Peyer's patch (tissue), 4 donors: ENCODE data around the gene FOLH1. TPM values are rescaled to one million over a fixed set of nuclear protein-coding genes. Genes with fewer than 3 reads are reported as not detected.
"Not testable (repeated sequence)": the region's sequence is repeated elsewhere in the genome, so short reads cannot be mapped to it uniquely, and the experiment has no call there.

Source experiments
- DNase-seq, 3 donors: peaks; one replicate each; pipeline ENCODE4 v3.0.0-alpha.2; 2017 to 2019
- H3K27ac ChIP-seq, 4 donors: fragments of 200-600 bp; sonication (generic); one replicate each; pipeline ENCODE4 v1.5.1; 2016 to 2019
- H3K27me3 ChIP-seq, 2 donors: fragments of 200-600 bp; sonication (generic); one replicate each; pipeline ENCODE4 v1.5.1; 2019
- H3K36me3 ChIP-seq, 3 donors: fragments of 200-600 bp; sonication (generic); one replicate each; pipeline ENCODE4 v1.5.1; 2016 to 2019
- H3K4me1 ChIP-seq, 4 donors: fragments of 200-600 bp; sonication (generic); one replicate each; pipeline ENCODE4 v1.5.1; 2016 to 2019
- H3K4me3 ChIP-seq, 4 donors: fragments of 200-600 bp; sonication (generic); 1 replicate in 3 of 4; 2 replicates in 1 of 4; pipeline ENCODE4 v1.5.1; 2016 to 2019; ENCODE audit warnings: mild to moderate bottlenecking in 1 of 4
- H3K9me3 ChIP-seq, 4 donors: fragments of 200-600 bp; sonication (generic); one replicate each; pipeline ENCODE4 v1.5.1; 2016 to 2019; ENCODE audit warnings: mild to moderate bottlenecking in 1 of 4
- POLR2A ChIP-seq, 2 donors: fragments of 450-650 bp; IDR thresholded peaks; one replicate each; pipeline ENCODE4 v1.5.1; 2017; ENCODE audit warnings: antibody characterized with exemption in 2 of 2, mild to moderate bottlenecking in 2 of 2, moderate library complexity in 2 of 2
- total RNA-seq, 4 donors: library from RNA; depleted of rRNA; stranded (reverse); fragments of >200 nt; gene quantifications; one replicate each; pipeline ENCODE4 v1.1.0, GENCODE V29; 2016
- TF ChIP-seq, protein P1 (sequence below), 6 experiments: fragments of 450-650 bp in 4 of 6; fragments of 200-600 bp in 2 of 6; sonication (generic) in 1 of 6; IDR thresholded peaks; one replicate each; pipeline ENCODE4 v1.5.1; 2017 to 2019; ENCODE audit warnings: antibody characterized with exemption in 6 of 6, mild to moderate bottlenecking in 3 of 6, moderate library complexity in 1 of 6

The FOLH1 gene
- not detected for total RNA-seq

- Histone ChIP-seq H3K36me3 (no peaks in the 10 kb centered on the region), H3K27me3 (no peaks in the 10 kb centered on the region), H3K4me1 (peaks cover 0 to 4% (median 0%) of the 10 kb centered on the region in 4 donors), H3K9me3 (no peaks in the 10 kb centered on the region), H3K27ac (peak within 1 kb of the TSS in 2 of 4 donors; percentile 17 to 35), H3K4me3 (peak within 1 kb of the TSS in 3 of 4 donors; percentile 15 to 43 (median 42))
- no peak for TF ChIP-seq POLR2A (IDR thresholded peaks at IDR 0.05)
- TF ChIP-seq, protein P1, sequence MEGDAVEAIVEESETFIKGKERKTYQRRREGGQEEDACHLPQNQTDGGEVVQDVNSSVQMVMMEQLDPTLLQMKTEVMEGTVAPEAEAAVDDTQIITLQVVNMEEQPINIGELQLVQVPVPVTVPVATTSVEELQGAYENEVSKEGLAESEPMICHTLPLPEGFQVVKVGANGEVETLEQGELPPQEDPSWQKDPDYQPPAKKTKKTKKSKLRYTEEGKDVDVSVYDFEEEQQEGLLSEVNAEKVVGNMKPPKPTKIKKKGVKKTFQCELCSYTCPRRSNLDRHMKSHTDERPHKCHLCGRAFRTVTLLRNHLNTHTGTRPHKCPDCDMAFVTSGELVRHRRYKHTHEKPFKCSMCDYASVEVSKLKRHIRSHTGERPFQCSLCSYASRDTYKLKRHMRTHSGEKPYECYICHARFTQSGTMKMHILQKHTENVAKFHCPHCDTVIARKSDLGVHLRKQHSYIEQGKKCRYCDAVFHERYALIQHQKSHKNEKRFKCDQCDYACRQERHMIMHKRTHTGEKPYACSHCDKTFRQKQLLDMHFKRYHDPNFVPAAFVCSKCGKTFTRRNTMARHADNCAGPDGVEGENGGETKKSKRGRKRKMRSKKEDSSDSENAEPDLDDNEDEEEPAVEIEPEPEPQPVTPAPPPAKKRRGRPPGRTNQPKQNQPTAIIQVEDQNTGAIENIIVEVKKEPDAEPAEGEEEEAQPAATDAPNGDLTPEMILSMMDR (IDR thresholded peaks at IDR 0.05): no peak
- peak in 2 of 3 donors; percentile 47 to 52 for DNase-seq
Observed at GRCh38 chr11:49208006-49208721, at the start of gene FOLH1. FOLH1 (minus strand) TSS chr11:49208602; CDS start chr11:49208409, 193 bp downstream.

GRCh38 chr11:49255148-49255547, 46.7 kb upstream of the FOLH1 start:
- H3K27me3 ChIP-seq, H3K9me3 ChIP-seq, H3K27ac ChIP-seq, DNase-seq, H3K4me3 ChIP-seq, H3K4me1 ChIP-seq, H3K36me3 ChIP-seq: not testable (repeated sequence)

- H3K4me1 ChIP-seq, H3K27ac ChIP-seq, DNase-seq, H3K27me3 ChIP-seq, H3K36me3 ChIP-seq, H3K9me3 ChIP-seq, H3K4me3 ChIP-seq: not testable (repeated sequence)
Observed at GRCh38 chr11:49251212-49251611, 42.8 kb upstream of the FOLH1 start.

DNA sequence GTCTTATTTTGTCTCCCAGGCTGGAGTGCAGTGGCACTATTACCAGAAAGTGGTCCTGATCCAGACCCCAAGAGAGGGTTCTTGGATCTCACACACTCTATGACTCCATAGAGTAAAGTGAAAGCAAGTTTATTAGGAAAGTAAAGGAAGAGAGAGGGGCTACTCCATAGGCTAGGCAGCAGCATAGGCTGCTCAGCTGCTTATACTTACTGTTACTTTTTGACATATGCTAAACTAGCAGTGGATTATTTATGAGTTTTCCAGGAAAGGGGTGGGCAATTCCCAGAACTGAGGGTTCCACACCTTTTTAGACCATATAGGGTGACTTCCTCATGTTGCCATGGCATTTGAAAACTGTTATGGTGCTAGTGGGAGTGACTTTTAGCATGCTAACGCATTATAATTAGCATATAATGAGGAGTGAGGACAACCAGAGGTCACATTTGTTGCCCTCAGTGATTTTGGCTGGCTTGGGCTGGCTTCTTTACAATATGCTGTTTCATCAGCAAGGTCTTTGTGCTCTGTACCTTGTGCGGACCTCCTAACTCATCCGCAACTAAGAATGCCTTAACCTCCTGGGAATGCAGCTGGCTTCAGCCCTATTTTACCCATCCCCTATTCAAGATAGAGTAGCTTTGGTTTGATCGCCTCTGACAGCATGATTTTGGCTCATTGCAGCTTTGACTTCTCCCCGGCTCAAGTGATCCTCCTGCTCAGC, 42.2 kb upstream of the FOLH1 start:
- H3K4me1 ChIP-seq, DNase-seq, H3K9me3 ChIP-seq, H3K36me3 ChIP-seq, H3K4me3 ChIP-seq, H3K27me3 ChIP-seq, H3K27ac ChIP-seq: not testable (repeated sequence)

GRCh38 chr11:49249363-49249762, 41.0 kb upstream of the FOLH1 start:
- not testable (repeated sequence) for H3K4me1 ChIP-seq, H3K27me3 ChIP-seq, H3K4me3 ChIP-seq

DNA sequence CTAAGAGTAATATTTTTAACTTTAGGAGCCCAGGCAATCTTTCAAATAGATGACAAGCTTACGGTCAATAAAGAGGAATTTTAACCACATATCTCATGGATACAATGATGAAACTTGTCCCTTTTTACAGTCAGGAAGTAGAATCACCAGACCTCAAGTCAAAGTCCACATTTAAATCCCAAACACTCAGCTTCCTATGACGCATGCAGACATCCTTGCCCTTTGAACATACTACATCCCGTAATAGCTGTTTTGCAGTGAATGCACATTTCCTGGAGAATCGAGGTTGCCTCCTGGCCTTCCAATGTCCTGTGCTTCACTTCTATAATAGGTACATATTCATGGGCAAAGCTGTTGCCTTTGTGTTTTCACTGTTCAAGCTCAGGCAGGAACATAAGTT, 25.3 kb upstream of the FOLH1 start:
- not testable (repeated sequence) for H3K4me1 ChIP-seq, H3K27me3 ChIP-seq, H3K4me3 ChIP-seq, DNase-seq, H3K27ac ChIP-seq, H3K36me3 ChIP-seq, H3K9me3 ChIP-seq

More at GRCh38 chr11:49249363-49249762, 41.0 kb upstream of the FOLH1 start:
- DNase-seq, H3K27ac ChIP-seq, H3K9me3 ChIP-seq, H3K36me3 ChIP-seq: not testable (repeated sequence)

DNA sequence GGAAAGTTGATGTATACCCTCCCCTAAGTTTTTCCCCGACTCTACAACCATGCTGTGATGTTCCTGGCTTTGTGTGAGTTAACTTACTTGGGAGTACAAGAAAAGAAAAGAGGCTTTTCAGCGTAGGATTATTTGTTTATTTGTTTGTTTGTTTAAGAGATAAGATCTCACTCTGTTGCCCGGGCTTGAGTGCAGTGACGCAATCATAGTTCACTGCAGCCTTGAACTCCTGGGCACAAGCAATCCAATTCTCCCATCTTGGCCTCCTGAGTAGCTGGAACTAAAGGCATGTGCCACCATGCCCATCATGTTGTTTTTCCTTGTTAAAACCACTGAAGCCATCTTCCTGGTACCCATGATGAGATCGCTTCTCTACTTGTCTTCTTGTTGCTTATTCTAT, 24.6 kb upstream of the FOLH1 start:
- not testable (repeated sequence) for H3K27me3 ChIP-seq, H3K4me3 ChIP-seq, H3K27ac ChIP-seq, H3K36me3 ChIP-seq, DNase-seq, H3K4me1 ChIP-seq, H3K9me3 ChIP-seq

GRCh38 chr11:49231725-49232124, 23.3 kb upstream of the FOLH1 start:
- not testable (repeated sequence) for H3K4me3 ChIP-seq, H3K27me3 ChIP-seq, H3K27ac ChIP-seq, H3K36me3 ChIP-seq, H3K9me3 ChIP-seq, H3K4me1 ChIP-seq, DNase-seq

DNA sequence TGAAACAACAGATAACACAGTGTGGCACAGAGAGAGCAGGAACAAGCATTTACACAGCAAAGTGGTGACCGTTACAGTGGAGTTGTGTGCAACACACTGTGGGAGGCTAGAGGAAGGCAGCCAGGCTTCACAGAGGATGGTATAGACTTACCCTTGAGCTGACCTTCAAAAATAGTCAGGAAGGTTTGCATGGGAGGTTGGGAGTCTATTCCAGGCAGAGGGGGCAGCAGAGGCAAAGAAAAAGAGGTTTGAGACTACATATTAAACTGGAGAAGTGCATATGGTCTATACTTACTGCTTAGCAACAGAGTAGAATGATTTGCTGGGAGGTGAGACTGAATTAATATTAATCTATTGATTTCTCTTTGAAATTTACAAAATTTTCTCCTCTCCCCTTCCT, 22.1 kb upstream of the FOLH1 start:
- not testable (repeated sequence) for H3K4me3 ChIP-seq, DNase-seq, H3K36me3 ChIP-seq, H3K4me1 ChIP-seq, H3K27ac ChIP-seq, H3K27me3 ChIP-seq, H3K9me3 ChIP-seq

GRCh38 chr11:49230001-49230400, 21.6 kb upstream of the FOLH1 start:
- not testable (repeated sequence) for H3K4me3 ChIP-seq, H3K27ac ChIP-seq, H3K4me1 ChIP-seq, H3K36me3 ChIP-seq, H3K27me3 ChIP-seq, DNase-seq, H3K9me3 ChIP-seq
